WERI-Rb-1 (cell line): ENCODE data around the gene ZNF579.

Experiments
- DNase-seq: peaks from one replicate; pipeline ENCODE4 v3.0.0-alpha.2; 2020
- H3K27ac ChIP-seq: fragments of 250-450 bp; sonication (Bioruptor Pico); 2 replicates; pipeline ENCODE4 v1.5.1; 2020; ENCODE audit warnings: mild to moderate bottlenecking, moderate library complexity
- H3K27me3 ChIP-seq: fragments of 250-450 bp; sonication (Bioruptor Pico); 2 replicates; pipeline ENCODE4 v1.5.1; 2021; ENCODE audit warnings: mild to moderate bottlenecking, low read depth, moderate library complexity; ENCODE audit not compliant: insufficient read depth, severe bottlenecking
- H3K36me3 ChIP-seq: fragments of 250-450 bp; sonication (Bioruptor Pico); 2 replicates; pipeline ENCODE4 v1.5.1; 2020; ENCODE audit warnings: mild to moderate bottlenecking, moderate library complexity
- H3K4me3 ChIP-seq: 2 replicates; pipeline ENCODE4 v1.5.1; 2011; ENCODE audit warnings: low read depth, mild to moderate bottlenecking, control low read depth, low read length
- H3K9me3 ChIP-seq: fragments of 250-450 bp; sonication (Bioruptor Pico); 2 replicates; pipeline ENCODE4 v1.5.1; 2021; ENCODE audit warnings: mild to moderate bottlenecking, moderate library complexity; ENCODE audit not compliant: severe bottlenecking
- CTCF ChIP-seq: IDR thresholded peaks from 2 replicates; pipeline ENCODE4 v1.5.1; 2011; ENCODE audit warnings: low read depth, mild to moderate bottlenecking, control low read depth, inconsistent platforms, low read length

Gene ZNF579

GRCh38 chr19:55609326-55609725 lies 28.7 kb upstream of the ZNF579 start:
- Histone ChIP-seq H3K4me3 (no peak overlapping the region), H3K36me3 (peaks cover 12% of the 10 kb centered on the region), H3K9me3 (no peaks in the 10 kb centered on the region), H3K27me3 (no peaks in the 10 kb centered on the region), H3K27ac (no peak overlapping the region)
- TF ChIP-seq CTCF, result no peak
- no peak for DNase-seq

- no peak for TF ChIP-seq CTCF
- Histone ChIP-seq H3K36me3 (peaks cover 12% of the 10 kb centered on the region), H3K27me3 (no peaks in the 10 kb centered on the region), H3K9me3 (no peaks in the 10 kb centered on the region), H3K4me3 (peak overlapping the region; percentile 93; the same call in 1 of the 2 replicates), H3K27ac (peak overlapping the region; percentile 92)
- no peak for DNase-seq
These were observed 26.2 kb upstream of the ZNF579 start for GRCh38 chr19:55606817-55607216.

GRCh38 chr19:55606471-55606787 lies 25.8 kb upstream of the ZNF579 start:
- H3K4me3 ChIP-seq, result peak overlapping the region; percentile 93
- H3K36me3 ChIP-seq, result peaks cover 12% of the 10 kb centered on the region
- H3K9me3 ChIP-seq, result no peaks in the 10 kb centered on the region
- no peaks in the 10 kb centered on the region for H3K27me3 ChIP-seq
- no peak for DNase-seq
- H3K27ac ChIP-seq, result peak overlapping the region; percentile 92
- TF ChIP-seq CTCF, result no peak

GRCh38 chr19:55605637-55606470 lies 25.2 kb upstream of the ZNF579 start, which contains the start of gene ZNF865:
ZNF865 (plus strand) TSS chr19:55605647; CDS start chr19:55613619, 7,972 bp downstream.
- peak within 1 kb of the TSS; percentile 92 for H3K27ac ChIP-seq
- H3K9me3 ChIP-seq, result no peaks in the 10 kb centered on the region
- TF ChIP-seq CTCF, result peak; percentile 67
- H3K36me3 ChIP-seq, result peaks cover 12% of the 10 kb centered on the region
- H3K4me3 ChIP-seq, result peak within 1 kb of the TSS; percentile 93
- DNase-seq, result peak; percentile 86
- no peaks in the 10 kb centered on the region for H3K27me3 ChIP-seq

- peak; percentile 97 for DNase-seq
- TF ChIP-seq CTCF, result no peak
- no peaks in the 10 kb centered on the region for H3K27me3 ChIP-seq
- no peaks in the 10 kb centered on the region for H3K9me3 ChIP-seq
- peaks cover 12% of the 10 kb centered on the region for H3K36me3 ChIP-seq
- peak overlapping the region; percentile 93 for H3K4me3 ChIP-seq
- peak overlapping the region; percentile 92 for H3K27ac ChIP-seq
These were observed 24.6 kb upstream of the ZNF579 start for GRCh38 chr19:55605207-55605636.
